ENCODE results near the gene THAP2.
"Not testable (repeated sequence)": the region's sequence is repeated elsewhere in the genome, so short reads cannot be mapped to it uniquely, and the experiment has no call there.

THAP2 gene

GRCh38 chr12:71664411-71665089, 449 bp downstream of the THAP2 start:
- peak; percentile 4 for DNase-seq

DNA sequence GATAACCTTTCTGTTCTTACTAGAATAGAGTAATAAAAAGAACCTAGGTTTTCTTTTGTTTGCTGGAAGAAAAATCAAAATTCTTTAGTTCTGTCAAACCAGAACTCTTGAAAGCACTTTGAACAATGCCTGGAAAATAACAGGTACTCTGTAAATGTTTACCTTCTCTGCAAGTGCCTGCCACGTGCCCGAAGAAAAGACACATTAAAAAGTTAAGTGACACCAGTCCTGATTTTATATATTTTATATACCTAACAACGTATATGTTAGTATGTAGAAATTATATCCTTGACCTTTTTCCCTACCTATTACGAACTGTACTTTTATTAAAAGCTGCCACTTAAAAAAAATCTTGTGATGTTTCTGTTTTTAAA, 976 bp downstream of the THAP2 start:
- peak; percentile 10 for DNase-seq

GRCh38 chr12:71666259-71666658, 2.2 kb downstream of the THAP2 start:
- no peak for DNase-seq

GRCh38 chr12:71671311-71671710, 7.2 kb downstream of the THAP2 start:
- DNase-seq = no peak

DNA sequence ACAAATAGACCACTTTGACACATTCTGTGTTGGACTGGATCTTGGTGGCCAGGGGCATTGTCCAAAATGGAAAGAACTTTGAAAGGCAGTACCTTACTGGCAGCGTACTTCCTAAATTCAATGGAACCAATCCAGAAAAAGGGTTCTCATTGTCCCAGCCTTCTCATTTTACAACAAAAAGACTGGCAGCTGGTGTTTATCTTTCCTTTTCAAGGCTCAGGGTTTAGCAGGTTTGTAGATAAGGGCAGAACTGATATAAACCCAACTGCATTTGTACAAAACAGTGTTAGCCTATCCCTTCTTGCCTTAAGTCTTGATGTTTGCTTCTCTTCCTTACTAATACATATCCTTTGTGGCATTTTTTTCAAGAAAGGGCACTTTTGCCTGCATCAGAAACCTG, 7.7 kb downstream of the THAP2 start:
- no peak for DNase-seq

GRCh38 chr12:71682466-71682865, 18.4 kb downstream of the THAP2 start:
- DNase-seq = no peak

DNA sequence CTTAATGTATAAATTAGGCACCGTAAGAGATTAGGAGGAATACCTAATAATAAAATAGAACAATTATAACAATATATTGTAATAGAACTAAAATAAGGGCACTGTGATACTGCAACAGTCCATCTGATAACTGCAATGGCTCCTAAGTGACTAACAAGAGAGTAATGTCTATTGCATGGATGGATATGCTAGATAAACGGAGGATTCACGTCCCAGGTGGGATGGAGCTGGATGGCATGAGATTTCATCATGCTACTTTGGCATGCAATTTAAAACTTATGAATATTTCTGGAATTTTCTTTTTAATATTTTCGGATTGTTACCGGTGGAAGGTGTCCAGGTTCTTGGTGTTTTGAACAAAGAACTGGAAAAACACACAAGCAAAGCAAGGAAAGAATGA, 19.5 kb downstream of the THAP2 start:
- DNase-seq = no peak

DNA sequence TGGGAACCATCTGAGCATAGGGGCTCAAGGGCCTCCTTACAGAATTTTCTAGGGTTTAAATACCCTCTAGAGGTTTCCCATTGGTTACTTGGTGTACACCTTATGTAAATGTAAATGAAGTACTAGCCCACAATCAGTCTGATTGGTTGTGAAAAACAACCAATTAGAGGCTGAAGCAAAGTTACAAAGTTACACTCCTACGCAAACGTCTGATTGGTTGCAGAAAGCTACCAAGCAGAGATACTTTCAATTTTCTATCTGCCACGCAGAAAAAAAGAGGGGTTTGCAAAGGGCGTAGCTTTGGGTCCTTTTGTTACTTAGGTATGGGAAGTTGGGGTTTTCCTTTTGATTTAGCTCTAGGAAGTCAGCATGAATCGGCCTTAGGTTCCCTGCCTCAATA, 20.0 kb downstream of the THAP2 start:
- no peak for DNase-seq

DNA sequence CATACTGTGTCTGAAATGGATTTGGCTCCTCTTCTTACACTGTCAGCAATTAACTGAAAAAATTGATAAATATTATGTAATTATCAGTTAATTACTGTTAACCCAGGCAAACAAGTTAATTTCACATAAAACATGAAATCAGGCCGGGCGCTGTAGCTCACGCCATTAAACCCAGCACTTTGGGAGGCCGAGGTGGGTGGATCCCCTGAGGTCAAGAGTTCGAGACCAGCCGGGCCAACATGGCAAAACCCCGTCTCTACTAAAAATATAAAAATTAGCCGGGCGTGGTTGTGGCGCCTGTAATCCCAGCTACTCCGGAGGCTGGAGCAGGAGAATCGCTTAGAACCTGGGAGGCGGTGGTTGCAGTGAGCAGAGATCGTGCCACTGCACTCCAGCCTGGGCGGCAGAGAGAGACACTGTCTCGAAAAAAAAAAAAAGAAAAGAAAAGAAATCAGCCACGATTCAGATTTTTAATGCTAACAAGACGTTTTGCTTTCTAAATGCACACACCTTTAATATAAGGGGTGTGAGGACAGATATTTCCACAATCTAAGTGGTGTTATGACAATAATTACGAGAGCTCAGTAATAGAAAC, 21.3 kb downstream of the THAP2 start:
- DNase-seq = peak; percentile 8

GRCh38 chr12:71685914-71686657, 22.0 kb downstream of the THAP2 start, which contains the start of gene TMEM19:
TSS of gene TMEM19 (plus strand) at chr12:71686082. CDS start at chr12:71686681, 599 bp downstream.
- DNase-seq = peak; percentile 95

GRCh38 chr12:71686658-71687025, 22.5 kb downstream of the THAP2 start:
- DNase-seq = no peak

DNA sequence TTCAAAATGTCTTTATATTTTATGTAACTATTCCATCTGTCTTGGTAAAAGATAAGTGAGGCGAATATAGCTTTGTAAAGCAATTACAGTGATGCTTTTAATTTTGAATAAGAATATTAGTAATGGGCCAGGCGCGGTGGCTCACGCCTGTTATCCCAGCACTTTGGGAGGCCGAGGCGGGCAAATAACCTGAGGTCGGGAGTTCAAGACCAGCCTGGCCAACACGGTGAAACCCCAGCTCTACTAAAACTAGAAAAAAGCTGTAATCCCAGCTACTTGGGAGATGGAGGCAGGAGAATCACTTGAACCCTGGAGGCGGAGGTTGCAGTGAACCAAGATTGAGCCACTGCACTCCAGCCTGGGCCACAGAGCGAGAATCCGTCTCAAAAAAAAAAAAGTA, 23.1 kb downstream of the THAP2 start:
- not testable (repeated sequence) for DNase-seq

- DNase-seq = no peak
Observed at GRCh38 chr12:71688961-71689570, 25.0 kb downstream of the THAP2 start.

GRCh38 chr12:71691504-71692129, 27.5 kb downstream of the THAP2 start:
- peak; percentile 54 for DNase-seq

DNA sequence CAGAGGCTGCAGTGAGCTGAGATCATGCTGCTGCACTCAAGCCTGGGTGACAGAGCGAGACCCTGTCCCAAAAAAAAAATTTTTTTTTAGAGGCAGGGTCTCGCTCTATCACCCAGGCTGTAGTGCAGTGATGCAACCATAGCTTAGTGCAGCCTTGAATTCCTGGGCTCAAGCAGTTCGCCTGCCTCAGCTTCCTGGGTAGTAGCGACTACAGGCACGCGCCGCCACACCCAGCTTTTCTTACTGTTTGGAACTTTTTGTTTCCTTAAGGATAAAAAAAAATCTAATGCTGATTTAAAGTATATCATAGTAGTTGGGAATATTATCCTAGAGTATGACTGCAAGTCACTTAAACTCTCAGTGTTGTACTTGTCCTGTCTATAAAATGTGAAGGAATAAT, 29.0 kb downstream of the THAP2 start:
- no peak for DNase-seq

DNA sequence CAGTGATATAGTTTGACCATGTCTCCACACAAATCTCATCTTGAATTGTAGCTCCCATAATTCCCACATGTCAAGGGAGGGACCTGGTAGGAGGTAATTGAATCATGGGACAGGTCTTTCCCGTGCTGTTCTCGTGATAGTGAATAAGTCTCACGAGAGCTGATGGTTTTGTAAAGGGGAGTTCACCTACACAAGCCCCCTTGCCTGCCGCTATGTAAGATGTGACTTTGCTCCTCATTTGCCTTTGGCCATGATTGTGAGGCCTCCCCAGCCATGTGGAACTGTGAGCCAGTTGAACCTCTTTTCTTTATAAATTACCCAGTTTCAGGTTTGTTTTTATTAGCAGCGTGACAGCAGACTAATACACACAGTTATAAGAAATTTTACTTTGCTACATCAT, 29.6 kb downstream of the THAP2 start:
- not testable (repeated sequence) for DNase-seq

DNA sequence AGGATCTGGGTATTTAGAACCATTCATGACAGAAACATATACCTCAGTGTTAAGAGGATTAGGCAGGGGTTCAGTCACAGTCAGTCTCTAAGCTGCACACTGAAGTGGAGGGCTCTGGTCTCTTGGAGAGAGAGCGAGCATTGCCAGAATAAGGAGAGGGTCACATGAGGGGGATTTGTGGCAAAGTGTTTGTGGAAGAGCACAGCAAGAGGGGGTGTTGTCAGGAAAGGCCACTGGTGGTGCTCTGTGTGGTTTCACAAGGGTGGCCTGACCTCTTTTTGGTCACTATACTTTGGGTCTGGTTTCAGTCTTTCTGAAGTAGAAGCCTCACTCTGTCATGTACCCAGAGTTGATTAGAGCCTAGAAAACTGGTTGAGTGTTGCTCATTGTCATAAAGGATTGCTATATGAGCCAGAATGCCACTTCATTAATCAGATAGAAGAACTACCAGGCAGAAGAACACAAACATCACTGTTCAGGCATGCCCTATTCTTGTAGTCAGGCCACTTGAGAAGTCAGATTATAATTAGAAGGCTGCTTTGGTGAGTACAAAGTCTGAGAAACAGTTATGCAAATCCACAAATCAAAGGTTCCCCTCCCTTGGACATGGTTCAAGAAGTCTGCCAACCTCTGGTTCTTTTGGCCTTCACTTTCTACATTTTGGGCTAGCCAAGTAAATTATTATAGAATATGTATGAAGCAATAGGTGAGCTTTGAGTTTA, 30.2 kb downstream of the THAP2 start:
- no peak for DNase-seq

- no peak for DNase-seq
Observed at GRCh38 chr12:71695782-71696181, 31.7 kb downstream of the THAP2 start.

- not testable (repeated sequence) for DNase-seq
Observed at GRCh38 chr12:71702181-71702580, 38.1 kb downstream of the THAP2 start.

- no peak for DNase-seq
Observed at GRCh38 chr12:71702590-71702989, 38.5 kb downstream of the THAP2 start.

DNA sequence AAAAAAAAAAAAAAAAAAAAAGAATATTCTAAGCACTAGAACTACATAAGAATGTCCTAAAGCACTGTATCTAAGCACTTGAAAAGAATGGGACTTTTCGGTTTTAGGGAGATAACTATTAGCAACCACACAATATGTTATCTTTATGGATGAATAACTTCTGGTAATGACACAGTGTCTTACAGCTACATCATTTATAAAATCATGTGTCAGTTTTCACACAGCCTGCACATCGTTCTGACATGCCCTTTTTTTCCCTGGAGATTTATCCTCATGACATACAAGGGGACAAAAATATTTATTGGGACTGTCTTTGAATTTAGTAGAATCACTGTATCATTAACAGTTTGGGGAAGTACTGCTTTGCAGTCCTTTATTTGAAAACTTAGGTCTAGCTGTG, 39.1 kb downstream of the THAP2 start:
- no peak for DNase-seq

DNA sequence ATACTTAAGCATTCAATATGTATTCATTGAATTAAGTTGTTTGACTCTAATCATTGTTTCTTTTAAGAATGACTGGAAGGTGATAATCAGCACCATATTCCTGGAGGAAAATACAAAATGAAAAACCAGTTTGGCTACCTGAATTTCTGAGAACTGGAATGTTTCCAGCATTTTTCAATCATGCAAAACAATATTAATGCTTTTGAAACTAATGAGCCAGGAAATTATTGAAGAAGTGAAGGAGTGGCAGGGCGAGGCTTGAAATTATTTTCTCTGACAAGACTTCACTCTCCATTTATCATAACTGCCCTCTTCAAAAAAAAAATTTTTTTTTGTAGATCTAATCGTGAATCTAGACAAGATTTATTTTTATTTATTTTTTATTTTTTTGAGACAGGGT, 40.8 kb downstream of the THAP2 start:
- no peak for DNase-seq

DNA sequence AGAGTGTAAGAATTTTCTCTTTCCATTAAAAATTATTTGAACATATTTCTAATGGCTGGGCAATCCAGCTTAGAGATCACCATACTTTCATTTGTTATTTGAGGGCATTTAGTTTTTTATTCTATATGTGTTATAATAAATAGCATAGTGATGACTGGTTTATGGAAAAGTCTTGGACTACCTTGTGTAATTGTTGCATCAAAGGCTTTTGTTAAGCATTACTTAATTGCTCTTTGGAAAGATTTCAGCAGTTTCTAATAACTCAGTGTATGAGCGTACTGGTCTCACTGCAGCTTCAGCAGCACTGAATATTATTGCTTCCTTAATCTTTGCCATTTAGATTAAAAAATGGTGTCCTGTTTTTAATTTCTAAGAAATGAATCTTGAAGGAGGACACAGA, 44.6 kb downstream of the THAP2 start:
- no peak for DNase-seq

All from RPMI8226 (cell line).